Cardiac fibroblast (primary cell): ENCODE measurements around the gene MTFMT.

Source experiments
- DNase-seq, 2 donors: peaks; one replicate each; pipeline versions ENCODE4 v3.0.0 to v3.0.0-alpha.2; 2010; ENCODE audit warnings: low read depth in 2 of 2
- H3K4me3 ChIP-seq, 2 donors: replicated peaks in 1 of 2; 1 replicate in 1 of 2; 2 replicates in 1 of 2; pipeline ENCODE4 v1.5.1; 2011; ENCODE audit warnings: low read depth in 2 of 2, low read length in 2 of 2, mild to moderate bottlenecking in 2 of 2, moderate library complexity in 1 of 2
- TF ChIP-seq, protein P1 (sequence below): IDR thresholded peaks from one replicate; pipeline ENCODE4 v1.5.1; 2011; ENCODE audit warnings: low read depth, mild to moderate bottlenecking, low read length, inconsistent platforms

Gene MTFMT

DNA sequence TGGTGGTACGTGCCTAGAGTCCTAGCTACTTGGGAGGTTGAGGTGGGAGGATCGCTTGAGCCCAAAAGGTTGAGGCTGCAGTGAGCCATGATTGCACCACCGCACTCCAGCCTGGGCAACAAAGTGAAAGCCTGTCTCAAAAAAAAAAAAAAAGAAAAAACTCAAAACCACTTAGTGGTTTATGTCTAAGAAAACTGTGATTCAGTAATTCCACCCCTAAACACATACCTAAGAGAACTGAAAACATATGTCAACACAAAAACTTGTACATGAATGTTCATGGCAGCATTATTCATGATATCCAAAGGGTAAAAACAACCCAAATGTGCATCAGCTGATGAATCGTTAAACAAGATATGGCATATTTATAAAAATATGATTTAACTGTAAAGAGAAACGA, 54.0 kb downstream of the MTFMT start:
- no peak overlapping the region for H3K4me3 ChIP-seq
- TF ChIP-seq, protein P1, sequence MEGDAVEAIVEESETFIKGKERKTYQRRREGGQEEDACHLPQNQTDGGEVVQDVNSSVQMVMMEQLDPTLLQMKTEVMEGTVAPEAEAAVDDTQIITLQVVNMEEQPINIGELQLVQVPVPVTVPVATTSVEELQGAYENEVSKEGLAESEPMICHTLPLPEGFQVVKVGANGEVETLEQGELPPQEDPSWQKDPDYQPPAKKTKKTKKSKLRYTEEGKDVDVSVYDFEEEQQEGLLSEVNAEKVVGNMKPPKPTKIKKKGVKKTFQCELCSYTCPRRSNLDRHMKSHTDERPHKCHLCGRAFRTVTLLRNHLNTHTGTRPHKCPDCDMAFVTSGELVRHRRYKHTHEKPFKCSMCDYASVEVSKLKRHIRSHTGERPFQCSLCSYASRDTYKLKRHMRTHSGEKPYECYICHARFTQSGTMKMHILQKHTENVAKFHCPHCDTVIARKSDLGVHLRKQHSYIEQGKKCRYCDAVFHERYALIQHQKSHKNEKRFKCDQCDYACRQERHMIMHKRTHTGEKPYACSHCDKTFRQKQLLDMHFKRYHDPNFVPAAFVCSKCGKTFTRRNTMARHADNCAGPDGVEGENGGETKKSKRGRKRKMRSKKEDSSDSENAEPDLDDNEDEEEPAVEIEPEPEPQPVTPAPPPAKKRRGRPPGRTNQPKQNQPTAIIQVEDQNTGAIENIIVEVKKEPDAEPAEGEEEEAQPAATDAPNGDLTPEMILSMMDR: no peak
- no peak for DNase-seq

DNA sequence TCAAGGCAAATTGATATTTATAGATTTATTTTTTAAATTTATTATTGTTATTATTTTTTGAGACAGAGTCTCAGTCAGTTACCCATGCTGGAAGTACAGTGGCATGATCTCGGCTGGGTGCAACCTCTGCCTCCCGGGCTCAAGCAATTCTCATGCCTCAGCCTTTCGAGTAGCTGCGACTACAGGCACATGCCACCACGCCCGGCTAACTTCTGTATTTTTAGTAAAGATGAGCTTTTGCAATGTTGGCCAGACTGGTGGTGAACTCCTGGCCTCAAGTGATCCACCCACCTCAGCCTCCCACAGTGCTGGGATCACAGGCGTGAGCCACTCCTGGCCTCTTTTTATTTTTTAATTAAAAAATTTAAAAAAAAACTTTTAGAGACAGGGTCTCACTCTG, 58.7 kb downstream of the MTFMT start:
- TF ChIP-seq, protein P1: no peak
- H3K4me3 ChIP-seq: no peak overlapping the region
- DNase-seq: no peak

DNA sequence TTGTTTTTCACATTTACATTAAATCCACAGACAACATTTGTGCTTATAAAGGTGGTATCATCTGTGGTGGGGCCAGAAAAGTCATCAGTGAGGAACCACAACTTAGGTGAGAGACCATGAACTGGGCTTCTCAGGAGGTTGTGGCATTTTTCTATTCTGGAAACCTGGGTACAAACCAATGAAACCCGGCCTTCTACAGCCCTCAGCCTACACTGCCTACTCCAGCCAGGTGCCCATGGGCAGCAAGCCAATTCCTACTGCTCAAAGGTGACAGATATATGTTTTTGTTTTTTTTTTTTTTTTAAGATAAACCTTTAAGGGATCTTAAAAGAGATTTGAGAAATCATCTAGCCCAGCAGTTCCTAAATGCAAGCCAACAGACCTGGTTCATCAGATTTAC, 60.0 kb downstream of the MTFMT start:
- no peak overlapping the region for H3K4me3 ChIP-seq
- no peak for DNase-seq
- TF ChIP-seq, protein P1: no peak

DNA sequence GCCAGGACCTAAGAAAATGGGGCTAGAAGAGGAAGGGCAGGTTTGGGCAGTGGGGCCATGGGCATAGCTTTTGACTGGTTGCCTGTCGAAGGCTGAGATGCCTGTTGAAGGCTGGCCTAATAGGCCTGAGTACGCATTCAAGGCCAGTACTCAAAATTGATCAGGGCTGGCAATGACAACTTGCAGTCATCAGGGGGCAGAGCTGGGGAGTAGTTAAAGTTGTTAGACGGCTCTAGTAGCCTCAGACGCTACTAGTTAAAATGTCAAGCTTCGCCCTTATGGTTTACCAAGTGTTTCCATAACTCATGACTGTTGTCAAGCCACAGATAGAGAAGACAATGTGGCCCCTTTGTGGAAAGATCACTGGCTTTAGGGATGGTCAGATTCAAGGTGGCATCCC, 68.4 kb downstream of the MTFMT start:
- TF ChIP-seq, protein P1: no peak
- DNase-seq: no peak
- no peak overlapping the region for H3K4me3 ChIP-seq

DNA sequence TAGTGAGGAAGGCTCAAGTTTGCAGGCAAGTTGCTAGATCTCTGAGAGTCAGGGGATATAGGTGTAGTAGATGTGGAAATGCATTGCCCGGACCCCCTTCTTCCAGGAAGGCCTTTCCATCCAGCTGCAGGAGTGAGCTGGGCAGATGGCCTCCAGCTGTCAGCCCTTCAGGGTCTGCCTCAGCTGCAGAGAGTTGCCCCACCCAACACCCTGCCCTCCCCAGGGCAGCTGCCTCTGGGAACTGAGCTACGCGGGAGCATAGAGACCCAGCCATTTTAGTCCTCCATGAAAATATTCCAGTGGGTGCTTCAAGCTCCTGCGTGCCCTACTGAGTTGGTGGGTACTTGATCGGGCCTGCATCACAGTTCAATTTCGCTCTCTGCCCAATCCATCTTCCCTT, 69.3 kb downstream of the MTFMT start:
- no peak overlapping the region for H3K4me3 ChIP-seq
- TF ChIP-seq, protein P1: no peak
- DNase-seq: no peak

DNA sequence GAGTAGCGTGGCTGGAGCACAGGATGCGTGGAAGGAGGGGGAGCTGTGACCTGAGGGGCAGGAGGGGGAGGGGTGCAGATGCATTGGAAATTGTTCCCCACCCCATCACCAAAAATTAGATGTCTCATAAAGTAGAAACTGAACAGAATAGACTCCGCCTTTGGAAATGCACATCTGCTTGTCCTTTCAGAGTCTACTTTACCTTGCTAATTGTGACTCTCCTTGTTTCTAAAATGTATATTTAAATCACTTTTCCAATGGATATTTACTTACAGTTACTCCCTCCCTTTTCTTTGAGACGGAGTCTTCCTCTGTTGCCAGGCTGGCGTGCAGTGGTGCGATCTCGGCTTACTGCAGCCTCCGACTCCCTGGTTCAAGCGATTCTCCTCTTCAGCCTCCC, 70.3 kb downstream of the MTFMT start:
- H3K4me3 ChIP-seq: no peak overlapping the region
- no peak for DNase-seq
- TF ChIP-seq, protein P1: no peak

DNA sequence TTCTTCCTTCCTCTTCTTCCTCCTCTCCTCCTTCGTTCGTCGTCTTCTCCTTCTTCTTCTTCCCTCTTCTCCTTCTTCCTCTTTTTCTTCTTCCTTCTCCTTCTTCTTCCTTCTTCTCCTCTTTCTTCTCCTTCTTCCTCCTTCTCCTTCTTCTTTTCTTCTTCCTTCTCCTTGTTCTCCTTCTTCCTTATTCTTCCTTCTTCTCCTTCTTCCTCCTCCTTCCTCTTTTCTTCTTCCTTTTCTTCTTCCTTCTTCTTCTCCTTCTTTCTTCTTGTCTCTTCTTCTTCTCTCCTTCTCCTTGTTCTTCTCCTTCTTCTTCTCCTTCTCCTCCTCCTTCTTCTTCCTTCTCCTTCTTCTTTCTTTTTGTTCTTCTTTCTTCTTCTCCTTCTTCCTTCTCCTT, 75.0 kb downstream of the MTFMT start:
- TF ChIP-seq, protein P1: no peak
- H3K4me3 ChIP-seq: no peak overlapping the region
- no peak for DNase-seq
